Measurements from ENCODE around the gene CYFIP1. TPM values are rescaled to one million over a fixed set of nuclear protein-coding genes. Genes with fewer than 3 reads are reported as not detected.

Gene CYFIP1
- total RNA-seq, 1 donor from 2014 or later, result 118 TPM

- no peak for ATAC-seq
These were observed 112.3 kb downstream of the CYFIP1 start for GRCh38 chr15:22867886-22868285.

- no peak for ATAC-seq
These were observed 114.1 kb downstream of the CYFIP1 start for GRCh38 chr15:22866079-22866478.

DNA sequence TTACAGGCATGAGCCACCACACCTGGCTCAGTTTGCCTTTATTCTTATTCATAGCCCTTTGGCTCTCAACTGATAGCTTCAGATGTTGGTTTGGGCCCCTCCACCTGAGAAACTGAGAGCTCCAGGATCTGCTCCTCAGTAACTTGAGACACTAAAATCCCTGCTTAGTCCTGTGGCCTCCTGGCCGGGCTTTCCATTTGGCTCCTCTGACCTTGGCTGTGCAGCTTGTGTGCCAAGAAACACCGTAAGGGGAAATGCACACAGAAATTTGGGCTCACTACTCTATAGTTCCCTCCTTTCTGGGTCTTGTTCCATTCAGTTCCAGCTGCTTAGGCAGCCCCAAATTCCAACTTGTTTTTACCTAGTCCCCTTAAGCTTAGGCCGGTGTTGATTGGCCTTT lies 116.8 kb downstream of the CYFIP1 start:
- no peak for ATAC-seq

DNA sequence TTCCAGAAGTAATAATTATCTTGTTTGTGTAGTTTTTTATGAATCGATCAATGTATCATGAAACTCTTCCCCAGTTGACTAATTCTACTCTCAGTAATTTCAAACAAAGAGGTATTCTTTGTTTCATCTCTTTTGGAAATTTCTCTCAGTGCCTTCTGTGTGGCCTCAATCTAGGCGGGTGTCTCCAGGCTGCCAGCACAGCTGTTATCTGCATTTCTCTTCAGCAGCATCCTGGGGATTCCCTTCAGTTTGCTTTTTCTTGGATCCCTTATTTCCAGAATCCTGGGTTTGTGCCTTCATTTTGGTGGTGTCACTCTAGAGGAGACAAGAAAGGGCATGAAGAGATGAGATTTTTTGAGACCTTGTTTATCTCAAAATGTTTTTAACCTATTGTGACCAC lies 119.0 kb downstream of the CYFIP1 start:
- ATAC-seq, result no peak

DNA sequence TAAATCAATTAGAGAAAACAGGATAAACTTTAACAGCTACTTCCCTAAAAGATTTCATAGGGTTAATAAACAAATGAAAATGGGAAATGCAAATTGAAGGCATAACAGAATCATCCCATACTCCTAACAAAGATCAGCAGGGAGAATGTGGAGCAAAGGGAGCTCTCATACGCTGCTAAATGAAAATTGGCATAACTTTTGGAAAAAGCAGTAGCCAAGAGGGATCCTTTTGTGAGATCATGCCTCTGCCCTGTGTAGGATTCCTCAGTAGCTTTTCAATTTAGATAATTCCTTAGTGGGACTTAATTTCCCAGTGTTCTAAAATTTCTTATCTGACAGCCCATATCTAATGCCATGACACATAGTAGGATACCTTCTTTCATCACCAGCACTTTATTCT lies 123.5 kb downstream of the CYFIP1 start:
- no peak for ATAC-seq

DNA sequence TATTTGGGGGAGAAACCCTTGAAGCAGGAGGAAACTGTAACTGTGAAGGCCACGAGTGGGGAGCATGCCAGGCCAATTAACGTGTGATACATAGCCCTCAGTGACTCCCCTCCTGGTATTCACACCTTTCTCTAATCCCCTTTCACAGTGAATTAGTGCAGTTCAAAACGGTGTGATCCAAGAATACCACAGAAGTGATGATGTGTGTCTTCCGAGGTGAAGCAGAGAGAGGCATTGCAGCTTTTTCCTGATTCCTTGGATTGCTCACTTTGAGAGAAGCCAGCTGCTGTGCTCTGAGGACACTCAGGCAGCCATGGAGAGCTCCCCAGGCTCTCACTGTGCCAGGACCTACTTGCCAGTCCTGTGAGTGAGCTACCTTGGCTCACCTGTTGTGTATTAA lies 124.4 kb downstream of the CYFIP1 start:
- ATAC-seq, result peak; percentile 32

DNA sequence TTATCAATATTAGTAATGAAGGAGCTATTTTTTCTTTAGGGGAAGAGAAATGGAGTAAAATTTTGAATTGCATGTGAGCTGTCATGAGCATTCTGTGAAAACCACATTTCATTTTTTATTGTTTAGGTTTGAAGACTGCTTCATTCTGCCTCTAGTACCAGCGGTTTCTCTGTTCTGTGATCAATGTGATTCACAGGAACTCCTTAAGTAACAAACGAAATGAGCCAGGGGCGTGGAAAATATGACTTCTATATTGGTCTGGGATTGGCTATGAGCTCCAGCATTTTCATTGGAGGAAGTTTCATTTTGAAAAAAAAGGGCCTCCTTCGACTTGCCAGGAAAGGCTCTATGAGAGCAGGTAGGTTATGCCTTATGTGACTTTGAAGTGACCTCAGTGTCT lies 128.7 kb downstream of the CYFIP1 start:
- ATAC-seq, result no peak

GRCh38 chr15:22850055-22850454 lies 130.1 kb downstream of the CYFIP1 start:
- ATAC-seq, result no peak

DNA sequence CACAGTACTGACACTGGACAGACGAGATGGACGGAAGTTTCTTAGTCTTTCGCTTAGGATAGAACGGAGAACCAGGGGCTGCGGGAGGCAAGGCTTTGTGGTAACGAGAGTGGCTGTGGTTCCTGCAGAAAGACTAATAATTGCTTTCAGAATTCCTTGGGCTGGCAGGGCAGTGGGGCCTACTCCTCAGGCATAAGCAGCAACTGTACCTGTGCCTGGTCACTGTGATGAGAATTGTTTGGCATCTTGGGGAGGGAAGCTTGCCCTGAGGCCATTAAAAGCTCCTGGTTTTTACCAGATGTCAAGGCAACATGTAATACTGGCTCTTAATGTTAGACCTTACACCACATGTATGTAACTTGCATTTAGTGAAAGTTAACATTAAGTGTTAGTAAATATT lies 134.1 kb downstream of the CYFIP1 start:
- no peak for ATAC-seq

DNA sequence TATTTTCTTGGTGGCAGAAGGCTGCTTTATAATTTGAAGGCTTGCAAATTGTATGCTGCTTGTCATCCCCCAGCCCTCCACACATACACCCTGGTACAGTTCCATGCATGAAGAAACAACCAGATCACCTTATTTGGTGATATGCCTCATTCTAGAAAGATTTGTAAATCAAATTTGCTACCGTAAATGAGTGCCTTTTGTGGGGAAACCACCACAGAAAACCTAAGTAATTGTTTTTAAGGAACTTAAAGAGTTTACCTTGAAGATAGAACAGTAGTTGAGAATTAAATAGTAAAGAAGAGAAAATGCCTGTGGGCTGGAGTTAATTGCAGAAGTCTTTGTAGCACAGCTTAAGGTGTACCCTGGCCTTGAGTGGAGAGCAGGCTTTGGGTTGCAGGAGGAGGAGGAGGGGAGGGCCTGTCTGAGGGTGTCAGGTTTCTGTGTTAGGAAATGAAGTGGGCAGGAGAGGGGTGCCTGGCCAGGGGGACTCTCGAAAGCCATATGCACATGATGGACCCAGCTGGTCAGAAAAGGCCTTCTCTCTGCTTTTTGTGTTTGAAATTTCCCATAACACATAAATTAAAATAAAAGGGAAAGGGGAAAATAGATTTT lies 134.8 kb downstream of the CYFIP1 start:
- ATAC-seq, result no peak

DNA sequence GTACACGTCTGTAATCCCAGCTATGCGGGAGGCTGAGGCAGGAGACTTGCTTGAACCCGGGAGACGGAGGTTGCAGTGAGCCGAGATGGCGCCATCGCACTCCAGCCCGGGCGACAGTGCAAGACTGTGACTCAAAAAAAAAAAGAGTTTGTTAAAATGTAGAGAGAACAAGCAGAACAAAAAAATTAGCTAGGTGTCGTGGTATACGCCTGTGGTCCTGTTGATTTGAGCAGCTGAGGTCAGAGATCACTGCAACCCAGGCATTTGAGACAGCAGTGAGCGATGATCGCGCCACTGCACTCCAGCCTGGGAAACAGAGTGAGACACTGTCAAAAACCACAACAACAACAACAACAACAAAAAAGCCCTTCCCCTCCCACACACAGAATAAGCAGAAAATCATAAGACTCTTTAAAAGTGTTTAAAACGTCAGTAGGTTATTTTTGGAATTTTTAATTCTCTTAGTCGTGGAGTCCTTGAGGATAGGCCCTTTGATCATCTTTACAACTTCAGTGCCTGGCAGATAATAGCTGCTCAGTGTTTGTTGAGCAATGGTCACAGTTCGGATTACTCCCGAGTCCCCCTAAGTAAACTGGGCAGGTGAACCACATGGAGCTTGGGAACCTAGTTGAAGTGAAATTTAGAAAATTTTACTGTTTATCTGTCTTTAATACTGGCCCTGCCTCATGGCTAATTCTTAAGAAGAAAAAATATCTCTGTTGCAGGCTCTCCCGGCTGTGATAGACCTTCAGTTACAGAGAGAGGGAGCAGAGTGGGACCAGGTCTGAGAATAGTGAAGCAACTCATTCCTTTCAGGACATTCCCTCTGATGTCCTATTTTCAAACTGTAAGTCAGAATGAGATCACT lies 135.5 kb downstream of the CYFIP1 start:
- ATAC-seq, result no peak

DNA sequence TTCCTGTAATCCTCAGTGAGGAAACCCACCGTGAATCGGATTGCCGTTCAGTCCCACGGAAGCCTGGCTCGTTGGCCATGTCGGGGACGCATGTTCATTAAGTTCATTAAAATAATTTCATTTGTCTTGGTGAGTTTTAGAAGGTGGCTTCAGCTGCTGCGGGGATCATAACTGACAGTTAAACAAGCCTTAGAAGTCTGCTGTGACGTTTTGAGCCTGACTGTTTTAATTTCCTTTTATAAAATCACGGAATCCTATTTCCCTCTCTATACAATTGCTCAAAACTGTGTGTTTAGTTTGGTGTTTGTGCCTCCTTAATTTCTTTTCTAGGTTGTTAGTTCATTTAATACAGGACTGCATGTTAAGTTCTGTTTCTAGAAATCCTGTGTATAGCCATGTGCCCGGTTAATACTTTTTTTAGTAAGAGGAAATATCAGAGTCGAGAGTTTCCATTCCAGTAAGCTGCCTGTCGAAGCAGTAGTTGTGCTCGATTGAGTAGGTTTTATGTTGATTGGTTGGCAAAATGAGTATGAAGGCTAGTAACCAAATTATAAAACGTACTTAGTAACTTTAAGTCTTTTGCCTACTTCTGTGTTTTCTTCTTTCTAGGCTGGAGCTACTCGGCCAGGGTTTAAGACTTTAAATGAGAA lies 141.0 kb downstream of the CYFIP1 start:
- no peak for ATAC-seq

DNA sequence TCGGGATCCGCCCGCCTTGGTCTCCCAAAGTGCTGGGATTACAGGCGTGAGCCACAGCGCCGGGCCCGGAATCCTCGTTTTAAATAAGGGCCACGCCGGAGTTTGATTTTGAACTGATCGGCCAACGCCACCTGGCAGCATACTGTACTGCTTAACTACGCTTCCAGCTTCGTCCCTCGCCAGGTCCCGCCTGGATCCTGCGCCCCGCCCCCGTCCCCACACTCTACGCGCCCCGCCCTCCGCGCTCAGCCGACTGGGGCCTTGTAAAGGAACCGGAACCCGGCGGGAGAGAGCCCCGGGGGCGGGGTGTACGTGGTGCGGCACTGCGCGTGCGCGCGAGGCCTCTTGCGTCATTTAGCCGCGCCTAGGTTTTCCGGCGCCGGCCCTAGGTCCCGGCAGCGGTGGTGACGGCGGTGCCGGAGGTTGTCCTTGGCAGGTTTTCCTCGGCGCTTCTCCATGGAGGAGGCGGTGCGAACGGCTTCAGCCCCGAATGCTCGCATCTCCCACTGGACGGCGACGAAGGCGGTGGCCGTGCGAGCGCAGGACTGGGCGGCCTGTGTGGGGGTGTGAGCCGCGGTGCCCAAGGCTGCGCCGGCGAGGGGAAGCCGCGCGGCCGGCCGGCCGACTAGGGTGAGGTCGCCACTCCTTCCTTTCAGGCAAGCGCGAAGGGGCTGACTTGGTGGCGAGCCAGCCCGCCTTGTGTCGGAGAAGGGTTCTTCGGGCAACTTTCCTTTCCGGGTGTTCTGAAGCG lies 141.7 kb downstream of the CYFIP1 start, which contains the start of gene NIPA2:
NIPA2 (plus strand) TSS at position 375 of the 751 bp plus-strand sequence. CDS start 13,066 bp downstream, outside the sequence.
- ATAC-seq, result peak; percentile 98

DNA sequence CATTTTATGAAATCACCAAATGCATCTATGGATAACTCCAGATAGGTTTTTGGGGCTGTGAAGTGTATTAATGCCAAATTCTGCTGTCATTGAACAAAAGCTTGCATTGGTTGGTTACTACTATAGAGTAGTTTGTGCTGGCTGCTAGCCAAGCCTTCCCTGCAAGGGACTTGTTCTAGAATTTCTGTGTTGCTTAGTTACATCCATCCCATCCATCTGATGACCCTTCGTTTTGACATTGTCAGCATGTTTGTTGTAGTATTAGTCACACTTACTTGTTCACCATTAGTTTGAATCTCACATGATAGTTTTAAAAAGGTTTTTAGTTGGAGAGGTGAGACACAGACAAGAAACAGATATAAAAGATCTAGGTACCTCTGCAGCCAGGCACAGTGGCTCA lies 148.7 kb downstream of the CYFIP1 start:
- no peak for ATAC-seq

DNA sequence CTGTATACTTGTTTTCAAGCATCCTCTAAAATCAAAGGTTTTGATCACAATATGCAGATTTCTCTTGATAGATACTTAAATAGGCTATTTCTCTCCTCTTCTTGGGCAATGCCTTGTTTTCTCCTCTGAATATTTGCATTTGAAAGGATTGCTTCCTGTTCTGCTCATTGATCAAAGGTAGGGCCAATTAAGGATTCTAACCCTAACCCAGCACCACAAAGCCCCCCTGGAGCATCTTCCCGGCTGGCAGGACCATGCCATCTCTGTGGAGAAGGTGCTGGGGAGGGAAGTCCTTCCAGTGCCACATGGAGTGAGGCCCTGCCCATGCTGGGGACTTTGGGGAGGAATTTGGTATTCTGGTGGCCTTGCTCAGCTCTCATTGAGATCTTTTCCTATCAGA lies 153.0 kb downstream of the CYFIP1 start:
- ATAC-seq, result no peak

DNA sequence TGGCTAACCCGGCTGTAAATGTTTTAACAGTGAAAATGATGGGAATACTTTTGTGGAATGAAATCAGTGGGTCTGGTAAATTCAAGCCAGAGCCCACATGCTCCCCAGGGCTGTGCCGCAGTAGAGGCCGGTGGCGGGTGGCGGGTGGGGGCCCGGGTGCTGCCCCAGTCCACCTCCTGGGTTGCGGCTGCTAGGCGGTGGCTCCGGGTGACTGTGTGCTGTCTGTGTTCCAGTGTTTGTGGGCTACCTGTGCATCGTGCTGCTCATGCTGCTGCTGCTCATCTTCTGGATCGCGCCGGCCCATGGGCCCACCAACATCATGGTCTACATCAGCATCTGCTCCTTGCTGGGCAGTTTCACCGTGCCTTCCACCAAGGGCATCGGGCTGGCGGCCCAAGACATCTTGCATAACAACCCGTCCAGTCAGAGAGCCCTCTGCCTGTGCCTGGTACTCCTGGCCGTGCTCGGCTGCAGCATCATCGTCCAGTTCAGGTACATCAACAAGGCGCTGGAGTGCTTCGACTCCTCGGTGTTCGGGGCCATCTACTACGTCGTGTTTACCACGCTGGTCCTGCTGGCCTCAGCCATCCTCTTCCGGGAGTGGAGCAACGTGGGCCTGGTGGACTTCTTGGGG lies 156.6 kb downstream of the CYFIP1 start:
- no peak for ATAC-seq

DNA sequence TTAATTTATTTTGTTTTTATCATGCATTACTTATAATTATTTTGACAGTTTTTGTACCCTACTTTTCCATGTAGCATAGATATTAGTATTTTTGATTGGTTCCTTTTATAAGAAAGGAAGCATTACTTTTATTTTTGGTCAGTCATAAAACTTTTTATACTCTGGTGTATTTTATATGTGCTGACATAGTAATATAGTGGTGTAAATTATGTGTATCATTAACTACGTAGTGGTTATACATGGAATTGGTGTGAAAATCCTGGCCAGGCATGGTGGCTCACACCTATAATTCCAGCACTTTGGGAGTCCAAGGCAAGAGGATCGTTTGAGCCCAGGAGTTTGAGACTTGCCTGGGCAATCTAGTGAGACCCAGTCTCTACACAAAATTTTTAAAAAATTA lies 160.5 kb downstream of the CYFIP1 start:
- no peak for ATAC-seq

Other genes starting within 250 kb of the CYFIP1 start
- gene NIPA1, start 193.7 kb downstream of the CYFIP1 start, total RNA-seq, result 4.3 TPM
- 32.0 TPM for gene NIPA2, start 141.7 kb downstream of the CYFIP1 start, total RNA-seq
- 13.9 TPM for gene TUBGCP5, start 59.2 kb upstream of the CYFIP1 start, total RNA-seq
- gene GOLGA6L1, start 156.5 kb upstream of the CYFIP1 start, total RNA-seq, result not detected

Data from esophagus mucosa (tissue), 1 donor.